K562 (cell line): ENCODE measurements around the gene ELOVL1. TPM values are rescaled to one million over a fixed set of nuclear protein-coding genes. Genes with fewer than 3 reads are reported as not detected.

Experiments
- ATAC-seq: fragments of 200-7000 bp; cut with Tn5 transposase; 3 replicates; pipeline ENCODE4 v1.9.1; 2020; ENCODE audit warnings: moderate library complexity
- BruUV-seq: library from RNA; stranded (reverse); fragments of 400-500 nt; replicated peaks from 2 replicates; lab custom pipeline; 2021; lab: Mats Ljungman, UMichigan
- CTCF ChIA-PET: fragments of 300-600 bp; formaldehyde crosslinking; extraction: SDS; loops from one replicate; lab custom pipeline; 2021; ENCODE audit warnings: low intra/inter-chr PET ratio; lab: Yijun Ruan, JAX
- POLR2A ChIA-PET: fragments of 300-600, 350-650 bp; sonication (Branson Sonifier 250); formaldehyde crosslinking; extraction: SDS; loops from one replicate; lab custom pipeline; 2021; ENCODE audit warnings: antibody characterized with exemption, inconsistent platforms; lab: Yijun Ruan, JAX
- DNase-seq, 4 experiments: peaks; one replicate each; pipeline versions ENCODE4 v3.0.0 to v3.0.0-alpha.2; 2011 to 2018; ENCODE audit warnings: low spot score in 3 of 4, mixed read lengths in 3 of 4; ENCODE audit errors: extremely low read depth in 1 of 4
- FAIRE-seq: peaks from 2 replicates; lab custom pipeline; 2011; peaks lifted over from hg19 to GRCh38; lab: Jason Lieb, UNC
- H2AFZ ChIP-seq: 2 replicates; pipeline ENCODE4 v1.6.0; 2011; ENCODE audit warnings: low read depth, low read length, control low read depth, inconsistent platforms
- H3K27ac ChIP-seq: fragments of 200-600 bp; 3 replicates; pipeline ENCODE4 v1.8.0; 2011; ENCODE audit warnings: low read depth, mild to moderate bottlenecking, control low read depth, inconsistent platforms, low read length, moderate library complexity, mixed read lengths; ENCODE audit errors: extremely low read depth
- H3K27me3 ChIP-seq, 2 experiments: fragments of 300-600 bp in 1 of 2; 2 replicates in 1 of 2; 3 replicates in 1 of 2; pipeline versions ENCODE4 v1.6.0 to v1.8.0; 2011; ENCODE audit warnings: inconsistent platforms in 2 of 2, low read length in 2 of 2, mild to moderate bottlenecking in 1 of 2, mixed read lengths in 1 of 2, moderate library complexity in 1 of 2; ENCODE audit not compliant: control insufficient read depth in 2 of 2, insufficient read depth in 2 of 2
- H3K36me3 ChIP-seq: fragments of 300-600 bp; 3 replicates; pipeline ENCODE4 v1.8.0; 2011; ENCODE audit warnings: mild to moderate bottlenecking, low read length, inconsistent platforms; ENCODE audit not compliant: control insufficient read depth, insufficient read depth
- H3K4me1 ChIP-seq, 2 experiments: fragments of 200-600 bp in 1 of 2; replicated peaks in 1 of 2; 2 replicates in 1 of 2; 3 replicates in 1 of 2; pipeline versions ENCODE4 v1.5.1 to v1.8.0; 2011; ENCODE audit warnings: inconsistent platforms in 2 of 2, low read length in 2 of 2, mild to moderate bottlenecking in 1 of 2, mixed read lengths in 1 of 2, moderate library complexity in 1 of 2; ENCODE audit not compliant: control insufficient read depth in 2 of 2, insufficient read depth in 2 of 2
- H3K4me2 ChIP-seq: 2 replicates; pipeline ENCODE4 v1.6.1; 2011; ENCODE audit warnings: low read length, control low read depth, inconsistent platforms, mixed read lengths; ENCODE audit not compliant: insufficient read depth
- H3K4me3 ChIP-seq: fragments of 200-600 bp; sonication (generic), shearing (Covaris generic); 2 replicates; pipeline ENCODE4 v1.5.1; 2016; ENCODE audit warnings: control low read depth, inconsistent platforms
- H3K79me2 ChIP-seq: fragments of 200-600 bp; 3 replicates; pipeline ENCODE4 v1.8.0; 2011; ENCODE audit warnings: low read length, inconsistent platforms; ENCODE audit not compliant: control insufficient read depth, insufficient read depth
- H3K9ac ChIP-seq, 2 experiments: 2 replicates each; pipeline versions ENCODE4 v1.6.0 to v1.6.1; 2011; ENCODE audit warnings: low read depth in 2 of 2, low read length in 2 of 2, control low read depth in 1 of 2, inconsistent platforms in 1 of 2, mild to moderate bottlenecking in 1 of 2, mixed read lengths in 1 of 2; ENCODE audit not compliant: insufficient read depth in 1 of 2
- H3K9me1 ChIP-seq: one replicate; pipeline ENCODE4 v1.6.0; 2011; ENCODE audit warnings: inconsistent platforms, mild to moderate bottlenecking, low read length, moderate library complexity; ENCODE audit not compliant: control insufficient read depth, insufficient read depth
- H3K9me3 ChIP-seq: replicated peaks from 2 replicates; pipeline ENCODE4 v1.5.1; 2011; ENCODE audit warnings: low read depth, low read length, inconsistent platforms; ENCODE audit not compliant: control insufficient read depth, insufficient read depth
- H4K20me1 ChIP-seq: replicated peaks from 2 replicates; pipeline ENCODE4 v1.6.1; 2011; ENCODE audit warnings: low read length, inconsistent platforms, mixed read lengths; ENCODE audit not compliant: control insufficient read depth, insufficient read depth
- FOSL1 ChIP-seq: fragments of 200-800 bp; sonication (Bioruptor generic); conservative IDR thresholded peaks from 2 replicates; pipeline ENCODE4 v1.6.1; 2016; ENCODE audit warnings: missing genetic modification characterization, missing compliant biosample characterization
- ILK ChIP-seq: fragments of 450-650 bp; IDR thresholded peaks from 2 replicates; pipeline ENCODE4 v1.6.1; 2016; ENCODE audit warnings: missing genetic modification characterization, low read depth, mild to moderate bottlenecking, missing compliant biosample characterization, moderate library complexity, borderline replicate concordance
- JUNB ChIP-seq: fragments of 450-650 bp; formaldehyde crosslinking; conservative IDR thresholded peaks from 2 replicates; pipeline ENCODE4 v1.4.0; 2020; ENCODE audit warnings: mild to moderate bottlenecking
- JUND ChIP-seq, 2 experiments: IDR thresholded peaks; 2 replicates in 1 of 2; 3 replicates in 1 of 2; pipeline ENCODE4 v1.6.1; 2011; ENCODE audit warnings: borderline replicate concordance in 2 of 2, low read depth in 2 of 2, low read length in 2 of 2, improper control_type of control experiment in 1 of 2, missing biosample characterization in 1 of 2, missing genetic modification characterization in 1 of 2, missing genetic modification reagents in 1 of 2
- KDM4B ChIP-seq, 2 experiments: fragments of 450-650 bp in 1 of 2; sonication (generic) in 1 of 2; IDR thresholded peaks; 2 replicates each; pipeline ENCODE4 v1.6.1; 2016 to 2017; ENCODE audit warnings: borderline replicate concordance in 2 of 2, antibody characterized with exemption in 1 of 2, low read depth in 1 of 2, mild to moderate bottlenecking in 1 of 2
- MYNN ChIP-seq, 2 experiments: sonication (generic); formaldehyde crosslinking in 1 of 2; IDR thresholded peaks; 2 replicates each; pipeline versions ENCODE4 v1.5.0 to v1.6.1; 2016 to 2020; ENCODE audit warnings: antibody characterized with exemption in 1 of 2, missing genetic modification reagents in 1 of 2
- NONO ChIP-seq, 2 experiments: fragments of 200-400 bp in 1 of 2; fragments of 450-650 bp in 1 of 2; formaldehyde crosslinking in 1 of 2; IDR thresholded peaks; 2 replicates each; pipeline ENCODE4 v1.6.1; 2017; ENCODE audit warnings: low read depth in 2 of 2, mild to moderate bottlenecking in 2 of 2, moderate library complexity in 2 of 2, low read length in 1 of 2
- NR1H2 ChIP-seq: sonication (generic); formaldehyde crosslinking; IDR thresholded peaks from 2 replicates; pipeline ENCODE4 v1.4.0; 2020; ENCODE audit warnings: mild to moderate bottlenecking, missing genetic modification reagents
- NR3C1 ChIP-seq: sonication (generic); formaldehyde crosslinking; IDR thresholded peaks from 2 replicates; pipeline ENCODE4 v1.8.1; 2022; ENCODE audit warnings: missing genetic modification reagents
- PHTF2 ChIP-seq: fragments of 250-450 bp; sonication (Bioruptor Pico); IDR thresholded peaks from 2 replicates; pipeline ENCODE4 v1.5.0; 2021; ENCODE audit warnings: mild to moderate bottlenecking
- POLR3G ChIP-seq: IDR thresholded peaks from 2 replicates; pipeline ENCODE4 v1.6.1; 2011; ENCODE audit not compliant: insufficient read length, insufficient replicate concordance; ENCODE audit errors: extremely low read depth
- SMARCA4 ChIP-seq: fragments of 450-650 bp; IDR thresholded peaks from 2 replicates; pipeline ENCODE4 v1.6.1; 2016
- ZNF766 ChIP-seq: fragments of 200-800 bp; sonication (Bioruptor generic); conservative IDR thresholded peaks from 2 replicates; pipeline ENCODE4 v1.6.1; 2016; ENCODE audit warnings: missing genetic modification characterization, missing compliant biosample characterization
- WGBS: fragments of 100-300 bp; shearing (Covaris generic); methylation state at CpG from one replicate; pipeline ENCODE4 v1.1.6; 2016; ENCODE audit warnings: low coverage, mixed read lengths; ENCODE audit not compliant: insufficient coverage; ENCODE audit errors: missing lambda C conversion rate; 5-methylcytosine and 5-hydroxymethylcytosine counted together
- in situ Hi-C: fragments of 300-500 bp; cut with MboI; formaldehyde crosslinking; loops from 4 replicates; pipeline ENCODE4 v1.15.0; 2018; ENCODE audit warnings: inconsistent platforms, mixed read lengths
- intact Hi-C: fragments of 100-400 bp; cut with micrococcal nuclease; formaldehyde crosslinking; loops from 2 replicates; pipeline ENCODE4 v1.14.2; 2022
- polyA plus RNA-seq, 8 experiments: library from polyadenylated mRNA; depleted of rRNA in 4 of 8; stranded (reverse) in 5 of 8; unstranded in 3 of 8; fragments of >200 nt; fragmentation: Nextera tagmentation in 2 of 8; fragmentation: Illumina TruSeq in 1 of 8; extraction: Ambion mirVana in 2 of 8; extraction: Trizol in 1 of 8; gene quantifications; 2 replicates each; pipeline versions ENCODE4 v1.2.1 to v1.2.3, GENCODE V29; 2011 to 2014; ENCODE audit warnings: inconsistent platforms in 1 of 8, missing spikeins in 1 of 8
- total RNA-seq, 7 experiments: library from RNA; depleted of rRNA in 6 of 7; stranded (reverse); fragments of >200 nt in 6 of 7; fragmentation: Illumina TruSeq in 2 of 7; extraction: Trizol in 2 of 7; gene quantifications; 2 replicates each; pipeline versions ENCODE4 v1.2.1 to v1.2.3, GENCODE V29; 2011 to 2021; ENCODE audit warnings: low replicate concordance in 1 of 7
- TF ChIP-seq, protein P1 (sequence below): fragments of 200-800 bp; sonication (Bioruptor generic); IDR thresholded peaks from 2 replicates; pipeline ENCODE4 v1.6.1; 2017; ENCODE audit warnings: missing genetic modification characterization, missing compliant biosample characterization
- TF ChIP-seq, protein P2 (sequence below): fragments of 450-650 bp; IDR thresholded peaks from 2 replicates; pipeline ENCODE4 v1.6.1; 2018; ENCODE audit not compliant: partially characterized antibody

ELOVL1 gene
- total and polyA plus RNA-seq, 9 of the 15 experiments (the other 6 are each of a cell fraction or from before 2014, with no cell fraction given) = 51.0 to 157 (median 70.3) TPM

DNA sequence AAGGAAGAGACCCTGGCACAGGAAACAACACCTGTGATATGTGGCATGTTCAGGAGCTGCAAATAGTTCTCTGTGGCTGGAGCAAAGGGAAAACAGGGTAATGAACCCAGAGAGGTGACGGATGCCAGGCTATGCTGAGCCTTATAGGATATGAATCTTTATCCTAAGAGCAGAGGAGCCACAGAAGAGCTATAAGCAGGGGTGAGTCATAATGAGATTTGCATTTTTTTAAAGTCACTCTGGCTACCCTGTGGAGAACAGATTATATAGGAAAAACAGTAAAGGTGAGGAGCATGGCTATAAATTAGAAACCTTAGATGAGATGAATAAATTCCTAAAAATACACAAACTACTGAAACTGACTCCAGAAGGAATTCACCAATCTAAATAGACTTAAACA lies 43.0 kb downstream of the ELOVL1 start (continued):
- TF ChIP-seq, protein P1, sequence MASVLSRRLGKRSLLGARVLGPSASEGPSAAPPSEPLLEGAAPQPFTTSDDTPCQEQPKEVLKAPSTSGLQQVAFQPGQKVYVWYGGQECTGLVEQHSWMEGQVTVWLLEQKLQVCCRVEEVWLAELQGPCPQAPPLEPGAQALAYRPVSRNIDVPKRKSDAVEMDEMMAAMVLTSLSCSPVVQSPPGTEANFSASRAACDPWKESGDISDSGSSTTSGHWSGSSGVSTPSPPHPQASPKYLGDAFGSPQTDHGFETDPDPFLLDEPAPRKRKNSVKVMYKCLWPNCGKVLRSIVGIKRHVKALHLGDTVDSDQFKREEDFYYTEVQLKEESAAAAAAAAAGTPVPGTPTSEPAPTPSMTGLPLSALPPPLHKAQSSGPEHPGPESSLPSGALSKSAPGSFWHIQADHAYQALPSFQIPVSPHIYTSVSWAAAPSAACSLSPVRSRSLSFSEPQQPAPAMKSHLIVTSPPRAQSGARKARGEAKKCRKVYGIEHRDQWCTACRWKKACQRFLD (CRISPR knock-in tag) = no peak
- TF ChIP-seq KDM4B (IDR thresholded peaks at IDR 0.05; ENCODE audit: borderline replicate concordance in 2 of 2, low read depth in 1 of 2) = no peak
- TF ChIP-seq JUND (IDR thresholded peaks at IDR 0.05; ENCODE audit: borderline replicate concordance, low read depth, low read length) = peak; percentile 60; the same call in 1 of the 2 replicates
- 0 out of 3 replicates have a peak, but pooled peaks have one; percentile 21 for TF ChIP-seq JUND (tag; IDR thresholded peaks at IDR 0.05; ENCODE audit: borderline replicate concordance, low read depth, low read length)
- peak; percentile 75 for TF ChIP-seq FOSL1 (tag)
- TF ChIP-seq SMARCA4 = 0 out of 2 replicates have a peak, but pooled peaks have one; percentile 30
- TF ChIP-seq MYNN (IDR thresholded peaks at IDR 0.05) = no peak
- no peak for TF ChIP-seq MYNN (CRISPR knock-in tag; IDR thresholded peaks at IDR 0.05)

- H2AFZ ChIP-seq = no peak overlapping the region
- peaks cover 8% of the 10 kb centered on the region; the same call in 1 of the 2 replicates for H3K9me3 ChIP-seq
- WGBS = 62% methylated on average over 5 of the region's 5 CpGs
- ChIA-PET CTCF (no interaction called here), POLR2A (interaction anchor here (0.6 to 0.8 kb wide), 2 partner anchors 34 to 92 kb away, joined by 4 to 5 read pairs; no protein-coding TSS in a partner anchor)
- ATAC-seq (no peak), FAIRE-seq (no peak), DNase-seq (no peak)
- H3K4me3 ChIP-seq = no peak overlapping the region
- H3K9ac ChIP-seq = no peak overlapping the region
- peaks cover 0 to 8% of the 10 kb centered on the region in 2 experiments; a peak in 2 of 5 replicates for H3K27me3 ChIP-seq
- no peak overlapping the region for H3K27ac ChIP-seq
- H3K36me3 ChIP-seq = no peaks in the 10 kb centered on the region
- intact Hi-C loops = no loop called here
- BruUV-seq = no TSS peak
- H3K79me2 ChIP-seq = no peaks in the 10 kb centered on the region
- peaks cover 4% of the 10 kb centered on the region; the same call in 1 of the 2 replicates for H4K20me1 ChIP-seq
- H3K4me1 ChIP-seq = peaks cover 3 to 11% of the 10 kb centered on the region in 2 experiments; a peak in 3 of 5 replicates
- H3K4me2 ChIP-seq = no peak overlapping the region
- H3K9me1 ChIP-seq = no peaks in the 10 kb centered on the region
- in situ Hi-C loops = no loop called here
- TF ChIP-seq, protein P2, sequence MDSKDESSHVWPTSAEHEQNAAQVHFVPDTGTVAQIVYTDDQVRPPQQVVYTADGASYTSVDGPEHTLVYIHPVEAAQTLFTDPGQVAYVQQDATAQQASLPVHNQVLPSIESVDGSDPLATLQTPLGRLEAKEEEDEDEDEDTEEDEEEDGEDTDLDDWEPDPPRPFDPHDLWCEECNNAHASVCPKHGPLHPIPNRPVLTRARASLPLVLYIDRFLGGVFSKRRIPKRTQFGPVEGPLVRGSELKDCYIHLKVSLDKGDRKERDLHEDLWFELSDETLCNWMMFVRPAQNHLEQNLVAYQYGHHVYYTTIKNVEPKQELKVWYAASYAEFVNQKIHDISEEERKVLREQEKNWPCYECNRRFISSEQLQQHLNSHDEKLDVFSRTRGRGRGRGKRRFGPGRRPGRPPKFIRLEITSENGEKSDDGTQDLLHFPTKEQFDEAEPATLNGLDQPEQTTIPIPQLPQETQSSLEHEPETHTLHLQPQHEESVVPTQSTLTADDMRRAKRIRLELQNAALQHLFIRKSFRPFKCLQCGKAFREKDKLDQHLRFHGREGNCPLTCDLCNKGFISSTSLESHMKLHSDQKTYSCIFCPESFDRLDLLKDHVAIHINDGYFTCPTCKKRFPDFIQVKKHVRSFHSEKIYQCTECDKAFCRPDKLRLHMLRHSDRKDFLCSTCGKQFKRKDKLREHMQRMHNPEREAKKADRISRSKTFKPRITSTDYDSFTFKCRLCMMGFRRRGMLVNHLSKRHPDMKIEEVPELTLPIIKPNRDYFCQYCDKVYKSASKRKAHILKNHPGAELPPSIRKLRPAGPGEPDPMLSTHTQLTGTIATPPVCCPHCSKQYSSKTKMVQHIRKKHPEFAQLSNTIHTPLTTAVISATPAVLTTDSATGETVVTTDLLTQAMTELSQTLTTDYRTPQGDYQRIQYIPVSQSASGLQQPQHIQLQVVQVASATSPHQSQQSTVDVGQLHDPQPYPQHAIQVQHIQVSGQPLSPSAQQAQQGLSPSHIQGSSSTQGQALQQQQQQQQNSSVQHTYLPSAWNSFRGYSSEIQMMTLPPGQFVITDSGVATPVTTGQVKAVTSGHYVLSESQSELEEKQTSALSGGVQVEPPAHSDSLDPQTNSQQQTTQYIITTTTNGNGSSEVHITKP = no peak
- TF ChIP-seq NONO (IDR thresholded peaks at IDR 0.05; ENCODE audit: low read depth in 2 of 2, low read length in 1 of 2) (no peak), JUNB (no peak), ILK (no peak), ZNF766 (no peak), POLR3G (no peak), PHTF2 (CRISPR knock-in tag) (no peak), NR1H2 (CRISPR knock-in tag) (no peak), NR3C1 (no peak)
Measured at GRCh38 chr1:43322506-43322905, 45.3 kb downstream of the ELOVL1 start.
